Measurements from ENCODE around the gene SND1.
"Not testable (repeated sequence)": the region's sequence is repeated elsewhere in the genome, so short reads cannot be mapped to it uniquely, and the experiment has no call there.

SND1 gene

DNA sequence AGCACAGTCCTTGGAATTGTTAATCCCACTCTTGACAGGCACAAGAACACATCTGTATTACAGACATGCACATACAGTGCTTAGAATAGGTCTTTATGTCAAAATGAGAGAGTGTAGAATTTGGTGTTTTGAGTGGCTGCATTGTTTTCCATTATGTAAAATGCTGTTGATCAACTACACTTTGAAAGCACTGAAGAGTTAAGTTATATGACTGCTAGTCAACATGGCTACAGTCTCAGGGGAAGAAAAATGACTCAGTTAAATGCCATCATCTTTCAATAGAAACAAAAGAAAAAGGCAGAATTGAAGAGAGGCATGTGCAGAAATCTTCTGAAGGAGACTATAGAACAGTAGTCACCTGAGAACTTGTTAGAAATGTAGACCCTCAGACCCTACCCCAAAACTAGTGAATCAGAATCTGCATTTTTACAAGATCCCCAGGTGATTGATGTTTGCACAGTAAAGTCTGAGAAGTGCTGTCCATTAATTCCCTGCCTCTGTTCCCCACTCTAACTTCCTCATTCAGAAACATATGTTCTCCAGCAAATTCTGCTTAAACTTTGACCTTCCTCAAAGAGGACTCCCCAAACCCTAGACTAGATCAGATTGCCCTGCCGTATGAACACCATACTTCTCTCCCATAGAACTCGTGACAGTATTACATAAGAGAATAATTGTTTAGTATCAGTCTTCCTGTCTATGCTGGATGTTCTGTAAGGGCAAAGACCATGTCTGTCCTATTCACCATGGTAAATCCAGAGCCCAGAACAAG lies 16.0 kb downstream of the SND1 start:
- no peaks in the 10 kb centered on the region for H3K36me3 ChIP-seq (ENCODE audit: control insufficient read depth, insufficient read depth, low read length)
- H3K27me3 ChIP-seq (replicated peaks; ENCODE audit: control insufficient read depth, insufficient read depth, low read length, poor library complexity, severe bottlenecking), result no peaks in the 10 kb centered on the region
- H3K9me3 ChIP-seq (ENCODE audit: control insufficient read depth, low read length), result no peaks in the 10 kb centered on the region
- H3K4me1 ChIP-seq (ENCODE audit: control insufficient read depth, insufficient read depth, low read length, poor library complexity, severe bottlenecking), result no peaks in the 10 kb centered on the region
- no peak overlapping the region for H3K4me3 ChIP-seq (ENCODE audit: insufficient read depth, low read depth, low read length, poor library complexity, severe bottlenecking)
- no peak overlapping the region for H3K27ac ChIP-seq (ENCODE audit: insufficient read depth, low read length, poor library complexity, severe bottlenecking)
- DNase-seq, result no peak

DNA sequence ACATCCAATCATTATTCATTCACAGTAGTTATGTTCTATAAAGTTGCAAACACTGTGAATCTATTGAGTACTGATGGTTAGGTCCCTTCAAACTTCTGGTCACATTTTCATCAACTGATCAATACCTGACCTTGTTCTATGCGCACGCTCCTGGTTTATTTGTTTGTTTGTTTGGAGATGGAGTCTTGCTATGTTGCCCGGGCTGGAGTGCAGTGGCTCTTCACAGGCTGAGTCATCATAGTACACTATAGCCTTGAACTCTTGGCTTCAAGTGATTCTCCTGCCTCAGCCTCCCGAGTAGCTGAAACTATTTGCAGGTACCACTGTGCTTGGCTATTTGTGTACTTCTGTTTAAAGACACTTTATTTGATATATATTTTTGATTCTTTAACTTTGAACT lies 19.3 kb downstream of the SND1 start:
- Histone ChIP-seq H3K36me3 (ENCODE audit: control insufficient read depth, insufficient read depth, low read length) (peaks cover 6% of the 10 kb centered on the region), H3K27me3 (replicated peaks; ENCODE audit: control insufficient read depth, insufficient read depth, low read length, poor library complexity, severe bottlenecking) (no peaks in the 10 kb centered on the region), H3K4me1 (ENCODE audit: control insufficient read depth, insufficient read depth, low read length, poor library complexity, severe bottlenecking) (no peaks in the 10 kb centered on the region), H3K4me3 (ENCODE audit: insufficient read depth, low read depth, low read length, poor library complexity, severe bottlenecking) (no peak overlapping the region), H3K27ac (ENCODE audit: insufficient read depth, low read length, poor library complexity, severe bottlenecking) (no peak overlapping the region), H3K9me3 (ENCODE audit: control insufficient read depth, low read length) (no peaks in the 10 kb centered on the region)
- DNase-seq, result no peak

DNA sequence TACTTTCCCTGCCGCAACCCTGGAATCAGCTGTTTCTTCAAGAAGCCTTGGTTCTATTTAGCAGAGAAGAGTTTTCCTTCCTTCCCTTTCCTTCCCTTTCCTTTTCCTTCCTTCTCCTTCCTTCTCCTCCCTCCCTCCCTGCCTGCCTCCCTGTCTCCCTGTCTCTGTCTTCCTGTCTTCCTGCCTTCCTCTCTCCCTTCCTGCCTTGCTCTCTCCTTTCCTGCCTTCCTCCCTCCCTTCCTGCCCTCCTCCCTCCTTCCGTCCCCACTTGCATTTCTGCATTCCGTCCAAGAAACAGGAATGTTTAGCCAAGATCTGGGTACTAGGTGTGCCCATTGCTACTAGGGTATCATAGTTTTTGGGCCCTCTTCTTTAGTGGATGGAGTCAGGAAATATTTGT lies 21.9 kb downstream of the SND1 start:
- Histone ChIP-seq H3K4me1 (ENCODE audit: control insufficient read depth, insufficient read depth, low read length, poor library complexity, severe bottlenecking) (no peaks in the 10 kb centered on the region), H3K36me3 (ENCODE audit: control insufficient read depth, insufficient read depth, low read length) (peaks cover 10% of the 10 kb centered on the region), H3K4me3 (ENCODE audit: insufficient read depth, low read depth, low read length, poor library complexity, severe bottlenecking) (no peak overlapping the region), H3K27me3 (replicated peaks; ENCODE audit: control insufficient read depth, insufficient read depth, low read length, poor library complexity, severe bottlenecking) (no peaks in the 10 kb centered on the region), H3K27ac (ENCODE audit: insufficient read depth, low read length, poor library complexity, severe bottlenecking) (no peak overlapping the region), H3K9me3 (ENCODE audit: control insufficient read depth, low read length) (no peaks in the 10 kb centered on the region)
- no peak for DNase-seq

DNA sequence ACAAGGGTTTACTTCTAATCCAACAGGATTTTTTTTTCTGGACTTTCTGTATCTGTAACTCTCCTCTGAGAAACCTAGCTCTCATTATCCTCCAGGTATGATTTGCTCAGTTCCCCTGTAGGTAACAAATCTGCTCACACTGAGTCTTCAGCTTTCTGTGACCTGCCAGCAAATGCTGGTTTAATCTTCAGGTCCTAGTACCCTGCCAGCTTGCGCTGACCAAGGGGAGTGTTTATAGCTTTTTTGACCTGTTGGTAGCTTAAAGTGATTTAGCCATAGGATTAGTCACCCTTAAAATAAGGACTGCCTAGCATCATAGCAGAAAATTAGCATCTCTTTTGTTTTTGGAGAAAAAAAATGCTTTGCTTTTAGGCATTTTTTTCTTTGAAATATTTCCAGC lies 22.4 kb downstream of the SND1 start:
- DNase-seq, result no peak
- Histone ChIP-seq H3K4me1 (ENCODE audit: control insufficient read depth, insufficient read depth, low read length, poor library complexity, severe bottlenecking) (no peaks in the 10 kb centered on the region), H3K4me3 (ENCODE audit: insufficient read depth, low read depth, low read length, poor library complexity, severe bottlenecking) (no peak overlapping the region), H3K9me3 (ENCODE audit: control insufficient read depth, low read length) (no peaks in the 10 kb centered on the region), H3K36me3 (ENCODE audit: control insufficient read depth, insufficient read depth, low read length) (peaks cover 10% of the 10 kb centered on the region), H3K27ac (ENCODE audit: insufficient read depth, low read length, poor library complexity, severe bottlenecking) (no peak overlapping the region), H3K27me3 (replicated peaks; ENCODE audit: control insufficient read depth, insufficient read depth, low read length, poor library complexity, severe bottlenecking) (no peaks in the 10 kb centered on the region)

DNA sequence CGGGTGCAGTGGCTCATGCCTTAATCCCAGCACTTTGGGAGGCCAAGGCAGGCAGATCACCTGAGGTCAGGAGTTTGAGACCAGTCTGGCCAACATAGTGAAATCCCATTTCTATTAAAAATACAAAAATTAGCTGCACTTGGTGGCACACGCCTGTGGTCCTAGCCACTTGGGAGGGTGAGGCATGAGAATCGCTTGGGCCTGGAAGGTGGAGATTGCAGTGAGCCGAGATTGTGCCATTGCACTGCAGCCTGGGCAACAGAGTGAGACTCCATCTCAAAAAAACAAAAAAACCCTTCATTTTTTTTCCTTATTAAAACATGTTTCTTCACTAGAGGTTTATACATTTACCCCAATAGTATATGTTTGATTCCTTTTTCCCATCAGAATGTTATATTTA lies 22.9 kb downstream of the SND1 start:
- H3K36me3 ChIP-seq (ENCODE audit: control insufficient read depth, insufficient read depth, low read length), result peaks cover 10% of the 10 kb centered on the region
- not testable (repeated sequence) for H3K27me3 ChIP-seq (replicated peaks; ENCODE audit: control insufficient read depth, insufficient read depth, low read length, poor library complexity, severe bottlenecking); H3K27ac ChIP-seq (ENCODE audit: insufficient read depth, low read length, poor library complexity, severe bottlenecking); H3K9me3 ChIP-seq (ENCODE audit: control insufficient read depth, low read length); DNase-seq; H3K4me3 ChIP-seq (ENCODE audit: insufficient read depth, low read depth, low read length, poor library complexity, severe bottlenecking); H3K4me1 ChIP-seq (ENCODE audit: control insufficient read depth, insufficient read depth, low read length, poor library complexity, severe bottlenecking)

DNA sequence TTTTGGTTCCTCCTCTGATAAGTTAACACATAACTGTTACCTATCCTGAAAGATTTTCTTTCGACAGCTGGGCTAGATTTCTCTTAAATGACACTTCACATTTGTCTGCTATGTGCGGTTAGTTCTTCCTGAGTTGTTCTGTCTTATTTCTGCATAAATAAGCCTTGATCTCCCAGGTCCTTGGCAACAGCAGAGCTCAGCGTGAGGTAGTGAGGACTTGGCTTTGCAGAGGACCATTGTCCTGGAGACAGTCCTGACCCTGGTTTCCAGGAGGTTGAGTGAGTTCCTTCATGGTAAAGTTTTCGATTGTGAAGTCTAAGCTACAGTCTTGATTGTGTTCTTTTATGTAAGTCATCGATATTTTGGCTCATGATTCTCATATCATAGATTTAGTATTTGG lies 23.7 kb downstream of the SND1 start:
- Histone ChIP-seq H3K27me3 (replicated peaks; ENCODE audit: control insufficient read depth, insufficient read depth, low read length, poor library complexity, severe bottlenecking) (no peaks in the 10 kb centered on the region), H3K9me3 (ENCODE audit: control insufficient read depth, low read length) (no peaks in the 10 kb centered on the region), H3K27ac (ENCODE audit: insufficient read depth, low read length, poor library complexity, severe bottlenecking) (no peak overlapping the region), H3K4me1 (ENCODE audit: control insufficient read depth, insufficient read depth, low read length, poor library complexity, severe bottlenecking) (no peaks in the 10 kb centered on the region), H3K4me3 (ENCODE audit: insufficient read depth, low read depth, low read length, poor library complexity, severe bottlenecking) (no peak overlapping the region), H3K36me3 (ENCODE audit: control insufficient read depth, insufficient read depth, low read length) (peaks cover 10% of the 10 kb centered on the region)
- DNase-seq, result no peak

DNA sequence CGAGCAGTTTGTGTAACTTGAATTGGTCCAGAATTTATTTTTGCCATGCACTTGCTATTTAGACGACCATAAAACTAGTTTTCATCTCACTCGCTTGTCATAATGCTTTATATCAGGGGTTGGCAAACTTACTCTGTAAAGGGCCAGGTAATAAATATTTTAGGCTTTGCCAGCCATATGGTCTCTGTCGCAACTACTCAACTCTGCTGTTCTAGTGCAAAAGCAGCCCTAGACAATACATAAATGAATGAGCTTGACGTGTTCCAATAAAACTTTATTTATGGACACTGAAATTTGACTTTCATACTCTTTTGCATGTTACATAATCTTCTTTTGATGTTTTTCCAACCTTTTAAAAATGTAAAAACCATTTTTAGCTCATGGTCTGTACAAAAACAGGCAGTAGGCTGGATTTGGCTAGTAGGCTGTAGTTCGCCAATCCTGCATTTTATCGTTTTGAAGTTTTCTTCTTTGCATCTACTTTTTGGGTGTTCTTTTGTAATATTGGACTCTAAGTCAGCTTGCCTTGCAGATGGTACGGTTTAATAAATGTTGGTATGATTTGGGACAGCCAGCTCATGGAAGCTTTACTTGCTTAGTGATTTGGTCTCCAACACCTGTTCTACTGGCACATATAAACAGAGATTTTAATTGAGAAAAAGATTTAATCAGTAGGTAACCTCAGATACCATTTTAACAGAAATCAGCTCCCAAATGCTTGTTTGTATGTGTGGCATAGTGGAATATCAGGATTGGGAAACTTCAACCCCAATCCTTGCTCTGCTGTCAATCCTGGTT lies 25.6 kb downstream of the SND1 start:
- Histone ChIP-seq H3K4me1 (ENCODE audit: control insufficient read depth, insufficient read depth, low read length, poor library complexity, severe bottlenecking) (no peaks in the 10 kb centered on the region), H3K27me3 (replicated peaks; ENCODE audit: control insufficient read depth, insufficient read depth, low read length, poor library complexity, severe bottlenecking) (no peaks in the 10 kb centered on the region), H3K4me3 (ENCODE audit: insufficient read depth, low read depth, low read length, poor library complexity, severe bottlenecking) (no peak overlapping the region), H3K27ac (ENCODE audit: insufficient read depth, low read length, poor library complexity, severe bottlenecking) (no peak overlapping the region), H3K36me3 (ENCODE audit: control insufficient read depth, insufficient read depth, low read length) (peaks cover 10% of the 10 kb centered on the region), H3K9me3 (ENCODE audit: control insufficient read depth, low read length) (no peaks in the 10 kb centered on the region)
- no peak for DNase-seq

DNA sequence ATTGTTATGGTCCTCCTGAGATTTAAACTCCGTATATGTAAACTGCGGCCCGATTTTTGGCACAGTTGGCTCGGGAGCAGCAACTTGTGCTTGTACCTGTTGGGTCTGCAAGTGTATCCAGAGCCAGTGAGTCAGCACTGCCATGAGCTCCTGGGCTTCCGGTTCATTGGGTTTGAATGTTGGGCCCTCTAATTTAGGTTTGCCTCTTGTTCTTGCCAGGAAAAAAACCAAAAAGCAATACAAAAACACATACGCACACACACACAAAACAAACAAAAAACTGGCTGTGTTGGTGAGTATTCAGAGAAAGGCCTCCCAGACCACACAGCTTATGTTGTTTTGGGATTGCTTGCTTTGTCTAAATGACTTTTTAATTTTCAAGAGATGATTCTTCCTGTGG lies 26.3 kb downstream of the SND1 start:
- Histone ChIP-seq H3K27me3 (replicated peaks; ENCODE audit: control insufficient read depth, insufficient read depth, low read length, poor library complexity, severe bottlenecking) (no peaks in the 10 kb centered on the region), H3K27ac (ENCODE audit: insufficient read depth, low read length, poor library complexity, severe bottlenecking) (no peak overlapping the region), H3K36me3 (ENCODE audit: control insufficient read depth, insufficient read depth, low read length) (peaks cover 10% of the 10 kb centered on the region), H3K9me3 (ENCODE audit: control insufficient read depth, low read length) (no peaks in the 10 kb centered on the region), H3K4me1 (ENCODE audit: control insufficient read depth, insufficient read depth, low read length, poor library complexity, severe bottlenecking) (no peaks in the 10 kb centered on the region), H3K4me3 (ENCODE audit: insufficient read depth, low read depth, low read length, poor library complexity, severe bottlenecking) (no peak overlapping the region)
- no peak for DNase-seq

DNA sequence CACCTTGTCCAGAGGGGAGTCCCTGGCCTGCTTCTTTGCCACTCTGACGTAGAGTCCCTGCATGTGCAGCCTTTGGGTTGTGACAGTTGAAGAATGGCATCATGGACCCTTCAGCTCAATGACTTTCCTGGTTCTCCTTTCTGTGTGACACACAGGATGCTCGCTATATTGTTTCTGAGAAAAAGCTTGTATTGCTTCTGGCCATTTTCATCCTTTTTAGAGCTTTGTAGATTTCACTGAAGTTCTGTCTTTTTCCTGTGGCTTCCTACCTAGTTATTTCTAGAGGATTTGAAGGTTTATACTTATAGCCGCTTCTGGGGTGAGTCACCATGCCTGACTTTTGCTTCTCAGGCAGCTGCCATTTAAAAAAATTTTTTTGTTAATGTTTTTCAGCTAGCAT lies 27.0 kb downstream of the SND1 start:
- Histone ChIP-seq H3K9me3 (ENCODE audit: control insufficient read depth, low read length) (no peaks in the 10 kb centered on the region), H3K27ac (ENCODE audit: insufficient read depth, low read length, poor library complexity, severe bottlenecking) (no peak overlapping the region), H3K4me1 (ENCODE audit: control insufficient read depth, insufficient read depth, low read length, poor library complexity, severe bottlenecking) (no peaks in the 10 kb centered on the region), H3K27me3 (replicated peaks; ENCODE audit: control insufficient read depth, insufficient read depth, low read length, poor library complexity, severe bottlenecking) (no peaks in the 10 kb centered on the region), H3K4me3 (ENCODE audit: insufficient read depth, low read depth, low read length, poor library complexity, severe bottlenecking) (no peak overlapping the region), H3K36me3 (ENCODE audit: control insufficient read depth, insufficient read depth, low read length) (peaks cover 10% of the 10 kb centered on the region)
- no peak for DNase-seq

DNA sequence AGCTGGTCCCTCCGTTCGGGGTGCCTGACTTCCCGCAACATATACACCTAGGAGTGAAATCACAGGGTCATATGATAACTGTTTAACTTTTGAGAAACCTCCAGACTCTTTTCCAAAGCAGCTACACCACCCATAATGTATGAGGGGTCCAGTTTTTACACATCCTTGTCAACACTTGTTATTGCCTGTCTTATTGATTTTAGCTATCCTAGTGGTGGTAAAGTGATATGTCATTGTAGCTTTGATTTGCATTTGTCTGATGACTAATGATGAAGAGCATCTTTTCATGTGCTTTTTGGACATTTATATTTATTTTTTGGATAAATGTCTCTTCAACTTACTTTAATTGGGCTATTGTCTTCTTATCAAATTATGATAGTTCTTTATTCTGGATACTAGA lies 29.0 kb downstream of the SND1 start:
- DNase-seq, result no peak
- no peak overlapping the region for H3K4me3 ChIP-seq (ENCODE audit: insufficient read depth, low read depth, low read length, poor library complexity, severe bottlenecking)

More for the DNA sequence above, 29.0 kb downstream of the SND1 start:
- Histone ChIP-seq H3K4me1 (ENCODE audit: control insufficient read depth, insufficient read depth, low read length, poor library complexity, severe bottlenecking) (no peaks in the 10 kb centered on the region), H3K36me3 (ENCODE audit: control insufficient read depth, insufficient read depth, low read length) (peaks cover 5% of the 10 kb centered on the region), H3K27me3 (replicated peaks; ENCODE audit: control insufficient read depth, insufficient read depth, low read length, poor library complexity, severe bottlenecking) (no peaks in the 10 kb centered on the region), H3K9me3 (ENCODE audit: control insufficient read depth, low read length) (no peaks in the 10 kb centered on the region), H3K27ac (ENCODE audit: insufficient read depth, low read length, poor library complexity, severe bottlenecking) (no peak overlapping the region)
